LNCAP (cell line): ENCODE data around the gene MTOR.

Experiments used
- CTCF ChIP-seq: fragments of 450-650 bp; IDR thresholded peaks from 2 replicates; pipeline ENCODE4 v1.5.1; 2017; ENCODE audit warnings: mild to moderate bottlenecking

MTOR gene

DNA sequence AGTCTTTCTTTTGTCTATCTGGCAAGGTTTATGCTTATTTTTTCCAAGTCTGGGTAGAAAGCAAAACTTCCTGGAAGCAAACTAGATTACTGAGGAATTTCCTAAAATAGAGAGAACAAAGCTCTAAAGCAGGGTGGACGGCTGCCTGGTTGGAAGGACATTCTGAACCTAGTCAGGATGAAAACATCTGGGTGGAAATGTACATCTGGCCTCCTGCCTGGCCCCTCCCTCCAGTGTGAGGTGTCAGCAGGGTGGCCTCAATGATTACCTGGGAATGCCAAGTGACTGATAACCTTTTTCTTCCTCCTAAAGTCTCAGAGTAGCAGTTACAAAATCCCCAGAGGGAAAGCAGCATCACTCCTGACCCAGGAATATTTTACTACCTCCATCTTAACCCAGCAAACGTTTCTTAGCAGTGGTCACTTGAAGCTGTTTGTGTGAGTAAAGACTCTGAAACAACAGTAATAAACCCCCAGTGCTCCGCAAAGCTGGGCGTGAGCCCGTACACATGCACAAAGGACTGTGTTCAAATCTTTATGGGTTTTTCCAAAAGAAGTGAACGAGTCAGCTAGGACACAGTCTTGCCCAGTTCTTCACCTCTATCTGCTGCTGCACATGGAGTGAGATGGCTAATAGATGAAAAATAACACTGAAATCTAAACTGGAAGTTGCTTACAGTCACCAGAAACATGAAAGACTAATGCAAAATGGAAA is 54.3 kb downstream of the MTOR start:
- TF ChIP-seq CTCF = no peak

DNA sequence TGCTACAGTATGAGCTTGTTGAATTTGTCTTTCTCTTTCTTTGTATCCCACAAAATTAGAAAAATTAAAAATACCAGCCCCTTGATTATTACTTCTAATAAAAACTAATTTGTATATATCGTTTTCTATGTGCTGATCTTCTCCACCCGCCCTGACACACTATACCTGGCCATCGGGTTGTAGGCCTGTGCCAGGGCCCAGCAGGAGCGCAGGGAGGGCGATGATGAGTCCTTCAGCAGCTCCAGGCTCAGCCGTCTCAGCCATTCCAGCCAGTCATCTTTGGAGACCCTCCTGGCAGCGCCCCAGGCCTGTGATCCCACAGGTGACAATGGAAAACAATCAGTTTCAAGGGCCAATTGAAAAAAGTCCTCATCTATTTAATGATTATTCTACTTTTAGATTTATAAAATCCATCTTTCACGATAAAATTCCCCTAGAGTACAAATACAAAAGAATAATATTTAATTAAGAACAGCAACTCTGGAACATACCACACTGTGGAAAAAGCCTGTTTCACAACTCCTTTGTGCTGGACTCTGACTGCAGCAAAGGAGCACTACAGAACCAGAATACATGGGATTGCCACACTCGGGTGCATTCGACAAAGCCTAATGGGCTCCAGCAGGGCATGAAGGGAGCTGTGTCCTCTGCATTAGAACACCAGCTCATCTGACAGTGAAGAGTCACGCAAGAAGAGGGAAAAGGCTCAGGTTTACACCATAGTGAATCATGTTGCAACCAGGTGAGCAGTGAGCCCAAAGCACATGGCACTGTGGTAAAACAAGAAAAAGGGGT is 57.8 kb downstream of the MTOR start:
- no peak for TF ChIP-seq CTCF

DNA sequence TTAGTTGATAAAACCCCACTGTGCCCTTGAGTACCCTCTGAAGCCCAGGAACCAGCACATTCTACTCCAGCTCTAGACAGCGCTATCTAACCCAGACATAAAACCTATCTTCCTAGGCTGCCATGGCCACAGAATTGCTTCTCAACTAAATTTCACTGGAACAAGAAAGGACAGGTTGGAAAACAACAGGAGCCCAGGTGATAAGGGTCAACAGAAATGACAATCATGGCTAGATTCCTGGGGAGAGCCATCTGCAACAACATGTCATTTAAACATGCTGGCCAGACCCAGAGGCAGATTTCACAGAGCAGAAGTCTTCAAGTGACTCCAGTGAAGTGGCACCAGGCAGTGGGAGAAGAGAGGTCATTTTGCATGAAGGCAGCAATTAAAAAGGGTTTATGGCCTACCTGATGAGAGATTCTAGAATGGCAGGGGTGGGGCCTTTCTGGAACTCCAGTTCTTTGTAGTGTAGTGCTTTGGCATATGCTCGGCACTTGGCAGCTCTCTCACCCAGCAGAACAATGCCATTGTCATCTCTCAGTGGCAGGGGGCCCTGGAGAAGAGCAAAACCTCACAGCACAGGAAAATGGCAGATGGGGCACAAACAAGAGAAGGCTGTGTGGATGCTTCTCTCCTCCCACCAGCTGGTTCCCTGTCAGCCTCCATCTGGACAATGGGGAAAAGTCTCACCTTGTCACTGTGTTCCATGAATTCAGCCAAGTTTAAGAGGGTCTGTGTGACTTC is 63.3 kb downstream of the MTOR start:
- TF ChIP-seq CTCF = no peak

DNA sequence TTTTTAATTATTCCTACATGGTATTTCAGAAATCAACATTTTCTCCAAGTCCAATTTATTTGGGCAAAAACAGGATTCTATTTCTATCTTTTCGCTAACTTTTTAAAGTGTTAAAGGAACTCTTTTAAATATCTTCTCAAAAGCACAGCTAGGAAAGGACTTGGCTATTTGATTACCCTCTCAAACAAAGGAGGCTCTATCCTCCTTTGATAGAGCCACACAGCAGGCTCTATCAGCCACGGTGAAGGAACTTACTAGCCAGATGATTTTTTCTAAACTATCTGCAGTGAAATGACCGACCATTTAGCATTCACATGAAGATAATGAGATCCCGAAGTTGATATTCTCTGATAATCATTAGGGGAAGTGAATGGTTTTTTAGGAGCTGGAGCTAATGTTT is 64.1 kb downstream of the MTOR start:
- no peak for TF ChIP-seq CTCF

DNA sequence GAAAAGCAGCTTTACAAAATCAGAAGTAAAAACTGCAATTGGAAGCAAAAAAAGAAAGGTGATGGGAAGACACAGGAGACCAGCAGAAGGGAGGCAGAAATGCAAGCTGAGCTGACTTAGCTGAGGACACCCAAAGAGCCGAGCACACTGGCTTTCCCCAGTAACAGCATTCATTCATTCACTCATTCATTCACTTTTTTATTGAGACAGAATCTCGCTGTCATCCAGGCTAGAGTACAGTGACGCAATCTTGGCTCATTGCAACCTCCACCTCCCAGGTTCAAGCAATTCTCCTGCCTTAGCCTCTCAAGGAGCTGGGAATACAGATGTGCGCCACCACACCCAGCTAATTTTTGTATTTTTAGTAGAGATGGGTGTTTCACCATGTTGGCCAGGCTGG is 65.0 kb downstream of the MTOR start:
- no peak for TF ChIP-seq CTCF

DNA sequence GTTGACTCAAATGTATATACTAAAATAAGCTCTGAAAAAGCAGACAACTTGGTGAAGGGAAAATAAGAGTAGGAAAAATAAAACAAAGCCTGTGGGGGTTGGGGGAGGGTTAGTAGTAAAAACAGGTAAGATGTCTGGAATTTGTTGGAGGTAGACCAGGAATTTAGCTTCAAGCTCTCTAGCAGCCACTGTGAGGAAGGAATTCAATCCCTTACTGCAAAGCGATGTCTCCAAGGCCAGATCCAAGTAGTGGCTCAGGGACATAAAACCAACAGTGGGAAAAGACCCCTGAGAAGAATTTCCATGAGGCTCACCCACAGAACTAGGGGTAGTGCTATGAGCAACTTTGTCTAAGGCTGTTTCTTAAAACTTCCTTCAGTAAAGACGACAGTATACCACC is 65.4 kb downstream of the MTOR start:
- no peak for TF ChIP-seq CTCF

GRCh38 chr1:11194407-11195176 is 67.8 kb downstream of the MTOR start:
- TF ChIP-seq CTCF = no peak
